ENCODE results near the gene LONRF3.

DNA sequence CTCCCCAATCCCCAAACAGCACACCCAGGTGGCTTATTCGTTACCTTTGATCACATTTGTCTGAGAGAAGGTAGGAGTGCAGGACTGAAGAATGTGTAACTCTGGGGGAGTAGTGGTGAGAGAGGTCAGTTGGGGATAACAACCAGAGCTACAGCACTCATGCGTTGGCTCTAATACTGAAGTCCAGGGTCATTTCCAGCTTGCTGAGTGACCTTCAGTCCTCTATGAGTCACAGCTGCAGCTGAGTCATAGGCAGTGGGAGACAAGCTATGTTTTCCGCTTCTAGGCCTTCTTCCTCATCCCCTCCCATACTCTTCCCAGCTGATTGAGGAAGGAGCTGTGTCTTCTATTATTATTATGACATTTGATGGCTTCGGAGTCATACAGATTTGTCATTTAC, 66.8 kb downstream of the LONRF3 start:
- TF ChIP-seq, protein P1, sequence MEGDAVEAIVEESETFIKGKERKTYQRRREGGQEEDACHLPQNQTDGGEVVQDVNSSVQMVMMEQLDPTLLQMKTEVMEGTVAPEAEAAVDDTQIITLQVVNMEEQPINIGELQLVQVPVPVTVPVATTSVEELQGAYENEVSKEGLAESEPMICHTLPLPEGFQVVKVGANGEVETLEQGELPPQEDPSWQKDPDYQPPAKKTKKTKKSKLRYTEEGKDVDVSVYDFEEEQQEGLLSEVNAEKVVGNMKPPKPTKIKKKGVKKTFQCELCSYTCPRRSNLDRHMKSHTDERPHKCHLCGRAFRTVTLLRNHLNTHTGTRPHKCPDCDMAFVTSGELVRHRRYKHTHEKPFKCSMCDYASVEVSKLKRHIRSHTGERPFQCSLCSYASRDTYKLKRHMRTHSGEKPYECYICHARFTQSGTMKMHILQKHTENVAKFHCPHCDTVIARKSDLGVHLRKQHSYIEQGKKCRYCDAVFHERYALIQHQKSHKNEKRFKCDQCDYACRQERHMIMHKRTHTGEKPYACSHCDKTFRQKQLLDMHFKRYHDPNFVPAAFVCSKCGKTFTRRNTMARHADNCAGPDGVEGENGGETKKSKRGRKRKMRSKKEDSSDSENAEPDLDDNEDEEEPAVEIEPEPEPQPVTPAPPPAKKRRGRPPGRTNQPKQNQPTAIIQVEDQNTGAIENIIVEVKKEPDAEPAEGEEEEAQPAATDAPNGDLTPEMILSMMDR (IDR thresholded peaks at IDR 0.05), result no peak
- TF ChIP-seq ZFX (IDR thresholded peaks at IDR 0.05; ENCODE audit: borderline replicate concordance), result no peak
